GM23338 (cell line): ENCODE data around the gene PRDM11. TPM values are rescaled to one million over a fixed set of nuclear protein-coding genes. Genes with fewer than 3 reads are reported as not detected.

ENCODE experiments used
- ATAC-seq: fragments of 200-7000 bp; cut with Tn5 transposase; 3 replicates; pipeline ENCODE4 v1.9.1; 2020
- DNase-seq: peaks from one replicate; pipeline ENCODE4 v3.0.0-alpha.2; 2015; ENCODE audit warnings: low spot score
- H2AFZ ChIP-seq: fragments of 200-600 bp; sonication (generic); 2 replicates; pipeline ENCODE4 v1.8.0; 2016; ENCODE audit warnings: antibody characterized with exemption, mild to moderate bottlenecking, moderate library complexity
- H3F3A ChIP-seq: fragments of 200-600 bp; sonication (generic); replicated peaks from 2 replicates; pipeline ENCODE4 v1.8.0; 2017; ENCODE audit warnings: antibody characterized with exemption, mixed run types, low read depth
- H3K27ac ChIP-seq: fragments of 200-600 bp; sonication (generic); 2 replicates; pipeline ENCODE4 v1.6.1; 2016; ENCODE audit warnings: low read depth
- H3K27me3 ChIP-seq: fragments of 200-600 bp; sonication (generic); 2 replicates; pipeline ENCODE4 v1.8.0; 2016; ENCODE audit warnings: mild to moderate bottlenecking, mixed run types, moderate library complexity; ENCODE audit not compliant: insufficient read depth
- H3K36me3 ChIP-seq: fragments of 200-600 bp; sonication (generic); 2 replicates; pipeline ENCODE4 v1.8.0; 2016; ENCODE audit warnings: mild to moderate bottlenecking; ENCODE audit not compliant: insufficient read depth
- H3K4me1 ChIP-seq: fragments of 200-600 bp; sonication (generic); 2 replicates; pipeline ENCODE4 v1.8.0; 2016; ENCODE audit warnings: mild to moderate bottlenecking, moderate library complexity; ENCODE audit not compliant: insufficient read depth
- H3K4me2 ChIP-seq: fragments of 200-600 bp; sonication (generic); 2 replicates; pipeline ENCODE4 v1.7.1; 2017; ENCODE audit warnings: mixed run types
- H3K4me3 ChIP-seq: fragments of 200-600 bp; sonication (generic); 2 replicates; pipeline ENCODE4 v1.6.1; 2016; ENCODE audit warnings: mixed run types
- H3K79me2 ChIP-seq: fragments of 200-600 bp; sonication (generic); replicated peaks from 2 replicates; pipeline ENCODE4 v1.8.0; 2017; ENCODE audit warnings: mild to moderate bottlenecking; ENCODE audit not compliant: insufficient read depth
- H3K9me2 ChIP-seq: fragments of 200-600 bp; sonication (generic); 2 replicates; pipeline ENCODE4 v1.8.0; 2017; ENCODE audit not compliant: insufficient read depth
- H4K20me1 ChIP-seq: fragments of 200-600 bp; sonication (generic); replicated peaks from 2 replicates; pipeline ENCODE4 v1.8.0; 2017; ENCODE audit warnings: mild to moderate bottlenecking; ENCODE audit not compliant: insufficient read depth
- H3K27ac Mint-ChIP-seq: 2 replicates; pipeline ENCODE4 v1.8.0; 2020; ENCODE audit warnings: inconsistent platforms, mild to moderate bottlenecking, moderate library complexity, mixed read lengths
- H3K27me3 Mint-ChIP-seq: 3 replicates; pipeline ENCODE4 v1.8.0; 2022; ENCODE audit warnings: low read depth, mild to moderate bottlenecking, moderate library complexity, mixed read lengths, inconsistent platforms; ENCODE audit not compliant: insufficient read depth, poor library complexity
- H3K36me3 Mint-ChIP-seq: 3 replicates; pipeline ENCODE4 v1.8.0; 2021; ENCODE audit warnings: low read depth, mild to moderate bottlenecking, inconsistent platforms, moderate library complexity, mixed read lengths
- H3K4me1 Mint-ChIP-seq: 3 replicates; pipeline ENCODE4 v1.8.0; 2020; ENCODE audit warnings: mild to moderate bottlenecking, inconsistent platforms, mixed read lengths
- H3K4me3 Mint-ChIP-seq: 3 replicates; pipeline ENCODE4 v1.8.0; 2021; ENCODE audit warnings: moderate library complexity, mild to moderate bottlenecking, inconsistent platforms, mixed read lengths
- H3K9me3 Mint-ChIP-seq: 3 replicates; pipeline ENCODE4 v1.8.0; 2020; ENCODE audit warnings: moderate library complexity, mild to moderate bottlenecking, inconsistent platforms, mixed read lengths
- CREB1 ChIP-seq: fragments of 250-450 bp; sonication (Bioruptor Pico); IDR thresholded peaks from 2 replicates; pipeline ENCODE4 v1.5.0; 2020; ENCODE audit warnings: low read depth, mild to moderate bottlenecking, moderate library complexity
- EZH2 ChIP-seq: fragments of 200-600 bp; sonication (generic); IDR thresholded peaks from one replicate; pipeline ENCODE4 v1.8.0; 2017; ENCODE audit warnings: antibody characterized with exemption, mild to moderate bottlenecking, low read depth; ENCODE audit not compliant: unreplicated experiment
- EZH2phosphoT487 ChIP-seq: fragments of 200-600 bp; sonication (generic); IDR thresholded peaks from one replicate; pipeline ENCODE4 v1.8.1; 2018; ENCODE audit warnings: antibody characterized with exemption; ENCODE audit not compliant: unreplicated experiment
- JUNB ChIP-seq: IDR thresholded peaks from one replicate; pipeline ENCODE4 v1.6.1; 2016; ENCODE audit warnings: antibody characterized with exemption; ENCODE audit not compliant: unreplicated experiment
- NANOG ChIP-seq: IDR thresholded peaks from 2 replicates; pipeline ENCODE4 v1.6.1; 2016; ENCODE audit warnings: antibody characterized with exemption, borderline replicate concordance
- POLR2AphosphoS5 ChIP-seq: IDR thresholded peaks from 2 replicates; pipeline ENCODE4 v1.6.1; 2016; ENCODE audit warnings: antibody characterized with exemption, low read depth
- STAT1 ChIP-seq: IDR thresholded peaks from one replicate; pipeline ENCODE4 v1.6.1; 2016; ENCODE audit warnings: antibody characterized with exemption; ENCODE audit not compliant: unreplicated experiment
- ZNF114 ChIP-seq: fragments of 250-450 bp; sonication (Bioruptor Pico); IDR thresholded peaks from 2 replicates; pipeline ENCODE4 v1.5.0; 2020; ENCODE audit warnings: mild to moderate bottlenecking, moderate library complexity
- ZNF331 ChIP-seq: fragments of 250-450 bp; sonication (Bioruptor Pico); IDR thresholded peaks from 2 replicates; pipeline ENCODE4 v1.5.0; 2020; ENCODE audit warnings: low read depth, mild to moderate bottlenecking, moderate library complexity
- ZNF462 ChIP-seq: fragments of 250-450 bp; sonication (Bioruptor Pico); IDR thresholded peaks from 2 replicates; pipeline ENCODE4 v1.5.0; 2020; ENCODE audit warnings: mild to moderate bottlenecking, moderate library complexity
- polyA plus RNA-seq: library from polyadenylated mRNA; unstranded; fragments of >200 nt; fragmentation: Nextera tagmentation; extraction: Ambion mirVana; gene quantifications from 2 replicates; pipeline ENCODE4 v1.2.1, GENCODE V29; 2016
- total RNA-seq: library from RNA; depleted of rRNA; stranded (reverse); fragments of >200 nt; shearing (Covaris generic); gene quantifications from 2 replicates; pipeline ENCODE4 v1.2.3, GENCODE V29; 2014
- TF ChIP-seq, protein P1 (sequence below), 2 experiments: fragments of 200-600 bp in 1 of 2; sonication (generic) in 1 of 2; conservative IDR thresholded peaks; 2 replicates each; pipeline versions ENCODE4 v1.5.1 to v1.6.1; 2016 to 2017; ENCODE audit warnings: antibody characterized with exemption in 2 of 2, low read depth in 2 of 2, mild to moderate bottlenecking in 2 of 2, moderate library complexity in 1 of 2
- TF ChIP-seq, protein P2 (sequence below): IDR thresholded peaks from one replicate; pipeline ENCODE4 v1.6.1; 2018; ENCODE audit warnings: antibody characterized with exemption; ENCODE audit not compliant: unreplicated experiment
- TF ChIP-seq, protein P3 (sequence below): IDR thresholded peaks from 2 replicates; pipeline ENCODE4 v1.6.1; 2016; ENCODE audit warnings: antibody characterized with exemption

PRDM11 gene
- total and polyA plus RNA-seq, 2 experiments from 2014 or later = 0.97 to 10.4 TPM

- no peak overlapping the region for H3K4me3 ChIP-seq
- H3K4me1 ChIP-seq = peaks cover 7% of the 10 kb centered on the region; the same call in 1 of the 2 replicates
- TF ChIP-seq ZNF331 (CRISPR knock-in tag) (no peak), STAT1 (no peak), CREB1 (no peak), POLR2AphosphoS5 (no peak), NANOG (no peak), EZH2 (no peak), ZNF462 (CRISPR knock-in tag) (no peak), EZH2phosphoT487 (no peak), ZNF114 (CRISPR knock-in tag) (no peak), JUNB (no peak)
- TF ChIP-seq, protein P1, sequence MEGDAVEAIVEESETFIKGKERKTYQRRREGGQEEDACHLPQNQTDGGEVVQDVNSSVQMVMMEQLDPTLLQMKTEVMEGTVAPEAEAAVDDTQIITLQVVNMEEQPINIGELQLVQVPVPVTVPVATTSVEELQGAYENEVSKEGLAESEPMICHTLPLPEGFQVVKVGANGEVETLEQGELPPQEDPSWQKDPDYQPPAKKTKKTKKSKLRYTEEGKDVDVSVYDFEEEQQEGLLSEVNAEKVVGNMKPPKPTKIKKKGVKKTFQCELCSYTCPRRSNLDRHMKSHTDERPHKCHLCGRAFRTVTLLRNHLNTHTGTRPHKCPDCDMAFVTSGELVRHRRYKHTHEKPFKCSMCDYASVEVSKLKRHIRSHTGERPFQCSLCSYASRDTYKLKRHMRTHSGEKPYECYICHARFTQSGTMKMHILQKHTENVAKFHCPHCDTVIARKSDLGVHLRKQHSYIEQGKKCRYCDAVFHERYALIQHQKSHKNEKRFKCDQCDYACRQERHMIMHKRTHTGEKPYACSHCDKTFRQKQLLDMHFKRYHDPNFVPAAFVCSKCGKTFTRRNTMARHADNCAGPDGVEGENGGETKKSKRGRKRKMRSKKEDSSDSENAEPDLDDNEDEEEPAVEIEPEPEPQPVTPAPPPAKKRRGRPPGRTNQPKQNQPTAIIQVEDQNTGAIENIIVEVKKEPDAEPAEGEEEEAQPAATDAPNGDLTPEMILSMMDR (conservative IDR thresholded peaks at IDR 0.05; ENCODE audit: low read depth in 2 of 2) = no peak
- TF ChIP-seq, protein P2, sequence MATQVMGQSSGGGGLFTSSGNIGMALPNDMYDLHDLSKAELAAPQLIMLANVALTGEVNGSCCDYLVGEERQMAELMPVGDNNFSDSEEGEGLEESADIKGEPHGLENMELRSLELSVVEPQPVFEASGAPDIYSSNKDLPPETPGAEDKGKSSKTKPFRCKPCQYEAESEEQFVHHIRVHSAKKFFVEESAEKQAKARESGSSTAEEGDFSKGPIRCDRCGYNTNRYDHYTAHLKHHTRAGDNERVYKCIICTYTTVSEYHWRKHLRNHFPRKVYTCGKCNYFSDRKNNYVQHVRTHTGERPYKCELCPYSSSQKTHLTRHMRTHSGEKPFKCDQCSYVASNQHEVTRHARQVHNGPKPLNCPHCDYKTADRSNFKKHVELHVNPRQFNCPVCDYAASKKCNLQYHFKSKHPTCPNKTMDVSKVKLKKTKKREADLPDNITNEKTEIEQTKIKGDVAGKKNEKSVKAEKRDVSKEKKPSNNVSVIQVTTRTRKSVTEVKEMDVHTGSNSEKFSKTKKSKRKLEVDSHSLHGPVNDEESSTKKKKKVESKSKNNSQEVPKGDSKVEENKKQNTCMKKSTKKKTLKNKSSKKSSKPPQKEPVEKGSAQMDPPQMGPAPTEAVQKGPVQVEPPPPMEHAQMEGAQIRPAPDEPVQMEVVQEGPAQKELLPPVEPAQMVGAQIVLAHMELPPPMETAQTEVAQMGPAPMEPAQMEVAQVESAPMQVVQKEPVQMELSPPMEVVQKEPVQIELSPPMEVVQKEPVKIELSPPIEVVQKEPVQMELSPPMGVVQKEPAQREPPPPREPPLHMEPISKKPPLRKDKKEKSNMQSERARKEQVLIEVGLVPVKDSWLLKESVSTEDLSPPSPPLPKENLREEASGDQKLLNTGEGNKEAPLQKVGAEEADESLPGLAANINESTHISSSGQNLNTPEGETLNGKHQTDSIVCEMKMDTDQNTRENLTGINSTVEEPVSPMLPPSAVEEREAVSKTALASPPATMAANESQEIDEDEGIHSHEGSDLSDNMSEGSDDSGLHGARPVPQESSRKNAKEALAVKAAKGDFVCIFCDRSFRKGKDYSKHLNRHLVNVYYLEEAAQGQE = no peak
- TF ChIP-seq, protein P3, sequence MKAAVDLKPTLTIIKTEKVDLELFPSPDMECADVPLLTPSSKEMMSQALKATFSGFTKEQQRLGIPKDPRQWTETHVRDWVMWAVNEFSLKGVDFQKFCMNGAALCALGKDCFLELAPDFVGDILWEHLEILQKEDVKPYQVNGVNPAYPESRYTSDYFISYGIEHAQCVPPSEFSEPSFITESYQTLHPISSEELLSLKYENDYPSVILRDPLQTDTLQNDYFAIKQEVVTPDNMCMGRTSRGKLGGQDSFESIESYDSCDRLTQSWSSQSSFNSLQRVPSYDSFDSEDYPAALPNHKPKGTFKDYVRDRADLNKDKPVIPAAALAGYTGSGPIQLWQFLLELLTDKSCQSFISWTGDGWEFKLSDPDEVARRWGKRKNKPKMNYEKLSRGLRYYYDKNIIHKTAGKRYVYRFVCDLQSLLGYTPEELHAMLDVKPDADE = no peak
- Mint-ChIP-seq H3K36me3 (peaks cover 19% of the 10 kb centered on the region), H3K4me3 (no peak overlapping the region), H3K9me3 (peaks cover 19% of the 10 kb centered on the region), H3K27me3 (peaks cover 4% of the 10 kb centered on the region), H3K27ac (no peak overlapping the region), H3K4me1 (peaks cover 17% of the 10 kb centered on the region)
- no peaks in the 10 kb centered on the region for H3K36me3 ChIP-seq
- no peak overlapping the region for H3K27ac ChIP-seq
- DNase-seq (no peak), ATAC-seq (no peak)
- H3F3A ChIP-seq = 0 out of 2 replicates have a peak, but pooled peaks cover 2% of the 10 kb centered on the region
- no peaks in the 10 kb centered on the region; the same call in 1 of the 2 replicates for H3K79me2 ChIP-seq
- H2AFZ ChIP-seq = no peak overlapping the region
- peaks cover 7% of the 10 kb centered on the region for H3K27me3 ChIP-seq
- no peaks in the 10 kb centered on the region for H4K20me1 ChIP-seq
- no peak overlapping the region for H3K4me2 ChIP-seq
- H3K9me2 ChIP-seq = no peaks in the 10 kb centered on the region
These were observed 133.2 kb downstream of the PRDM11 start for GRCh38 chr11:45279645-45280044.
